Glomerular visceral epithelial cell (primary cell): Measurements from ENCODE around the gene COLEC11.

Source experiments
- DNase-seq: peaks from one replicate; pipeline ENCODE4 v3.0.0-alpha.2; 2016; ENCODE audit errors: extremely low spot score

The COLEC11 gene

GRCh38 chr2:3675687-3676086, 80.8 kb downstream of the COLEC11 start:
- no peak for DNase-seq

GRCh38 chr2:3677436-3677835, 82.5 kb downstream of the COLEC11 start:
- DNase-seq, result no peak

DNA sequence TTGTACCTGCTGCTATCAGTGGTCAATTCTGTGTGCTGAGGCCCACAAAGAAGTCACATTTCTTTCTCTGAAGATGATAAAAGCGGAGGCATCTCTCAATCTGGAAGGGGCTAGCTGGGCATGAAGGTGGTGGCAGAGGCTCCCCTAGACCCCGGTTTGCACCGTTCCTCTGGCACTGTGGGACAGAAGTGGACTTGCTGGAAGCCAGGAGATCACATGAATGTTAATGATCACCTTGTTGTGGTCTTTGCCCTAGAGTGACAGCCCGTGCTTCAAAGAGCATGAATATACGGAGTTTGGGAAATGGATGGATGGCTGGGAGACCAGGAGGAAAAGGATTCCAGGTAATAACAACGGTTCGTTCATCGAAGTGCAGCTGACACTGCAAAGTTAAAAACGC, 83.3 kb downstream of the COLEC11 start:
- no peak for DNase-seq

DNA sequence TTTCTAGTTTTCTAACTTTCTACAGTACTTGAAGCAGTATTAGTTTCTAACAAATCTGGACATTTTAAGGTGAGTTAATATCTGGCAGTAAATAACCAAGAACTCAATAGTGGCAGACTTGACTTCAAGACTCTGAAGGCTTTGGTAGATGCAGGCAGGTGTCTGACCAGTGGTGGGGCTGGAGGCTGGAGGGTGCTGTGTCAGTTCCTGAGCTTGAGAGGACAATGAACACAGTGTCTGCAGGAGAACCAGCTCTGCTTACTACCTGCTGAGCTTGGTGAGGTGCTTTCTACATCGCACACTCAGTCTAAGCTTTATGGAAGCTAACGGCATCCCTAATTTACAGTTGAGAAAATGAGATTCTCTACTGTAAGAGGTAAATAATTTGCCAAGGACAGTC, 84.3 kb downstream of the COLEC11 start:
- DNase-seq, result no peak

DNA sequence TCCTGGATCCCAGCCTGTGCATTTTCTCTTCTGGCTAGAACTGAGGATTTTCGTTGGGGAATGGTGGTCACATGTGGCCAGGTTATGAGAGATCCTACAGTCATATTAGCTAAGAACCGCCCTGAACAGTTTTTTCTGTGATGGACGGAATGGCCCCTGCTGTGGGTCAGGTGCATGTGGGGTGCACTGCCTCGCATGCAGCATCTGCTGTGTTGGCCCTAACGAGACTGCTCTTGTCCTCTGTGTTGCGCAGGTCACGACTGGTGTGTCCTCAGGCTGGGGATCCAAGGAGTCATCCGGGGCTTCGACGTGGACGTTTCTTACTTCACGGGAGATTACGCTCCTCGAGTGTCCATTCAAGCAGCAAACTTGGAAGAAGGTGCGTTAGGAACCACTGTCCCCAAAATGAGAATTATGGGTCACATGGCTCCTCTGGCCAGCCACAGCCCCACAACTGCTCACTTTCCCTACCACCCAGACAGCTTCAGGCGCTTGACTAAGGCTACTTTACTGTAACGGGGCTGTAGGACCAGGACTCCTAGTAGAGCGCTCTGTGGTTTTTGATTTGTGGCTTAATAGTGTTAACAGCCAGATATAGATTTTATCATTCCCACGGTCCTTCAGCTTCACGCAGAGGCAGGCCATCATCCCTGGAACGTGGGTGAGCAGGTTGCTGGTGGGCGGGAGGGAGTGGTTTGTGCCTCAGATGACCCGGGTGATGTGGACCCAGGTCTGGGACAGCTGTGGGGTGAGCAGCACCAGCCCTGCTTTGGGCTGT, 84.9 kb downstream of the COLEC11 start:
- no peak for DNase-seq

DNA sequence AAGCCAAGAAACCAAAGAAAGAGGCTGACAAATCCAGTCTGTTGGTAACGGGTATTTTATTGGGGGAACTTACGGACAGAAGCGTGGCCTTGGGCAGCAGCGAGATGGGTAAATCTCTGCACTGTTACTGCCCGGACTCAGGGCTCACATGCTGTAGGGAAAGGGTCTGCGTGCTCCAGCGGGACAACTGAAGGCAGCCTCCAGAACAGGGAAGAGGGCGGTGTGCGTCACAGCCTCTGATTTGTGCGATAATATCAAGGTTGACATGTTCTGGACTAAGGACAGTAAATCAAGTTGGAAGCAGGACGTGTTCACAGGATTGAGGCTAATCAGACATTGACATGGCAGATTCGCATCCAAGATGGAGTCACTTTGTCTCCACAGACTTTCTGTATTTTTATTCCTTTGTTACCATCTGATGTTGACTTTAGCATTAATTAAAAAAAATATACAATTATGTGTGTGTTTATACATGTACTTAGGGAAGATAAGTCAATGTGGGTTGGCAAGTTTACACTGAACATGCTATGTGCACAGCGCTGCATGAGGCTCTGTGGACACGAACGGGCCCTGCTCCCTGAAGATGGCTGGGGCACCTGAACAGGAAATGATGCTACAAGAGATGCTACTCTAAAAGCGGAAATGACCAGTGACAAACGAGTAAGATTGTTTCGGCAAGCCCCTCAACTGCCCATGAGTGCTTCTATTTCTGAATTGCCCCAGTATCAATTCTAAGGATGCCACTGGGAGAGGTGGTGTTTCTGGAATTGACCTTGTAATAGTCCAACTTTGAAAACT, 85.8 kb downstream of the COLEC11 start:
- no peak for DNase-seq

GRCh38 chr2:3681625-3682024, 86.7 kb downstream of the COLEC11 start:
- no peak for DNase-seq

- no peak for DNase-seq
Measured at GRCh38 chr2:3682811-3683210, 87.9 kb downstream of the COLEC11 start.

GRCh38 chr2:3683748-3684454, 89.0 kb downstream of the COLEC11 start:
- DNase-seq, result no peak

GRCh38 chr2:3689998-3690748, 95.3 kb downstream of the COLEC11 start:
- DNase-seq, result no peak

GRCh38 chr2:3692375-3692774, 97.5 kb downstream of the COLEC11 start:
- DNase-seq, result no peak
